ENCODE results near the gene TSBP1. TPM values are rescaled to one million over a fixed set of nuclear protein-coding genes. Genes with fewer than 3 reads are reported as not detected.

The TSBP1 gene
- total RNA-seq, 1 experiment from 2014 or later, result not detected

DNA sequence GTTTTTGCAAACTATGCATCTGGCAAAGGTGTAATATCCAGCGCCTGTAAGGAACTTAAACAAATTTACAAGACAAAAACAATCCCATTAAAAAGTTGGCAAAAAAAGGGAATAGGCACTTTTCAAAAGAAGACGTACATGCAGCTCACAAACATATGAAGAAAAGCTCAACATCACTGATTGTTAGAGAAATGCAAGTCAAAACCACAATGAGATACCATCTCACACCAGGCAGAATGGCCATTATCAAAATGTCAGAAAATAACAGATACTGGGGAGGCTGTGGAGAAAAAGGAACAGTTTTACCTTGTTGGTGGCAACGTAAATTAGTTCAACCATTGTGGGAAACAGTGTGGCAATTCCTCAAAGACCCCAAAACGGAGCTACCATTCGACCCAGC lies 54.2 kb downstream of the TSBP1 start:
- Histone ChIP-seq H3K4me1 (ENCODE audit: control insufficient read depth, insufficient read depth, low read length) (no peaks in the 10 kb centered on the region), H3K9me3 (ENCODE audit: control insufficient read depth, insufficient read depth, low read depth, low read length) (no peaks in the 10 kb centered on the region), H3K4me3 (ENCODE audit: low read depth in 2 of 2, low read length in 2 of 2) (no peak overlapping the region), H3K27ac (ENCODE audit: low read length) (no peak overlapping the region), H3K27me3 (ENCODE audit: control insufficient read depth, insufficient read depth, low read length) (no peaks in the 10 kb centered on the region), H3K36me3 (ENCODE audit: control insufficient read depth, insufficient read depth, low read length) (no peaks in the 10 kb centered on the region)
- ChIA-PET POLR2A (no interaction called here), CTCF (no interaction called here)
- ATAC-seq (no peak), DNase-seq (ENCODE audit: low read depth, low spot score) (no peak)
- no TSS peak for BruUV-seq (replicated peaks)
- no peak for TF ChIP-seq SIN3A (IDR thresholded peaks at IDR 0.05; ENCODE audit: borderline replicate concordance, insufficient read depth, low read depth, low read length)
- TF ChIP-seq REST (IDR thresholded peaks at IDR 0.05; ENCODE audit: insufficient read depth in 1 of 2, low read depth in 2 of 2, low read length in 1 of 2), result no peak
- intact Hi-C loops (cut with micrococcal nuclease; ENCODE audit: unreplicated experiment) (no loop called here), in situ Hi-C loops (cut with HindIII; ENCODE audit: low pct_unique_long_range_greater_than_20kb, low sequenced_read_pairs) (no loop called here)

DNA sequence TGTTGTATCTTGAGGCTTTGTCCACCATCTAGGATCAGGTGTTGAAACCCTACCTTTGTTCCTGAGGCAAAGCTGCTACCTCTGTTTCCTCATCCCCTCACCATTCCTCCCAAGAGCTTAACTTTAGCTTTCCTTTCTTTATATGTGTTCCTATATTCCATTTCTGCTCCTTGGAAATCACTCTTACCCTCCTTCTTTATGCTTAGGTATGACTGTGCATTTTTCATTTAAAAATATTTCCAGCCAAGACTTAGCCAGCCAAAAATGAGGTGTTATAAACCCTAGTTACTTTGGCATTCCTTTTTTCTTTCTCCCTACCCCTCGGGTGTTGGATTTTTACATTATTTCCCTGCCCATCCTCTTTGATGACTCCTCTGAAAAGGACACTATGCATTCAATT lies 57.7 kb downstream of the TSBP1 start:
- ChIA-PET POLR2A (no interaction called here), CTCF (no interaction called here)
- no TSS peak for BruUV-seq (replicated peaks)
- ATAC-seq (no peak), DNase-seq (ENCODE audit: low read depth, low spot score) (no peak)
- intact Hi-C loops (cut with micrococcal nuclease; ENCODE audit: unreplicated experiment) (no loop called here), in situ Hi-C loops (cut with HindIII; ENCODE audit: low pct_unique_long_range_greater_than_20kb, low sequenced_read_pairs) (no loop called here)
- Histone ChIP-seq H3K36me3 (ENCODE audit: control insufficient read depth, insufficient read depth, low read length) (no peaks in the 10 kb centered on the region), H3K27ac (ENCODE audit: low read length) (no peak overlapping the region), H3K4me1 (ENCODE audit: control insufficient read depth, insufficient read depth, low read length) (no peaks in the 10 kb centered on the region), H3K4me3 (ENCODE audit: low read depth in 2 of 2, low read length in 2 of 2) (no peak overlapping the region), H3K27me3 (ENCODE audit: control insufficient read depth, insufficient read depth, low read length) (no peaks in the 10 kb centered on the region), H3K9me3 (ENCODE audit: control insufficient read depth, insufficient read depth, low read depth, low read length) (no peaks in the 10 kb centered on the region)
- TF ChIP-seq CTCF (IDR thresholded peaks at IDR 0.05), result no peak
- TF ChIP-seq REST (IDR thresholded peaks at IDR 0.05; ENCODE audit: insufficient read depth in 1 of 2, low read depth in 2 of 2, low read length in 1 of 2), result no peak
- TF ChIP-seq SIN3A (IDR thresholded peaks at IDR 0.05; ENCODE audit: borderline replicate concordance, insufficient read depth, low read depth, low read length), result no peak
- no peak for TF ChIP-seq TCF7L2 (IDR thresholded peaks at IDR 0.05; ENCODE audit: low read depth, low read length)
- TF ChIP-seq POLR2AphosphoS5 (IDR thresholded peaks at IDR 0.05; ENCODE audit: low read depth, low read length), result no peak

Measured in Panc1 (cell line).